Measurements from ENCODE around the gene KCNMA1. TPM values are rescaled to one million over a fixed set of nuclear protein-coding genes. Genes with fewer than 3 reads are reported as not detected.

KCNMA1 gene
- polyA plus RNA-seq, 1 experiment = 21.4 TPM

GRCh38 chr10:77190291-77190690 is 447.3 kb downstream of the KCNMA1 start:
- TF ChIP-seq, protein P1, sequence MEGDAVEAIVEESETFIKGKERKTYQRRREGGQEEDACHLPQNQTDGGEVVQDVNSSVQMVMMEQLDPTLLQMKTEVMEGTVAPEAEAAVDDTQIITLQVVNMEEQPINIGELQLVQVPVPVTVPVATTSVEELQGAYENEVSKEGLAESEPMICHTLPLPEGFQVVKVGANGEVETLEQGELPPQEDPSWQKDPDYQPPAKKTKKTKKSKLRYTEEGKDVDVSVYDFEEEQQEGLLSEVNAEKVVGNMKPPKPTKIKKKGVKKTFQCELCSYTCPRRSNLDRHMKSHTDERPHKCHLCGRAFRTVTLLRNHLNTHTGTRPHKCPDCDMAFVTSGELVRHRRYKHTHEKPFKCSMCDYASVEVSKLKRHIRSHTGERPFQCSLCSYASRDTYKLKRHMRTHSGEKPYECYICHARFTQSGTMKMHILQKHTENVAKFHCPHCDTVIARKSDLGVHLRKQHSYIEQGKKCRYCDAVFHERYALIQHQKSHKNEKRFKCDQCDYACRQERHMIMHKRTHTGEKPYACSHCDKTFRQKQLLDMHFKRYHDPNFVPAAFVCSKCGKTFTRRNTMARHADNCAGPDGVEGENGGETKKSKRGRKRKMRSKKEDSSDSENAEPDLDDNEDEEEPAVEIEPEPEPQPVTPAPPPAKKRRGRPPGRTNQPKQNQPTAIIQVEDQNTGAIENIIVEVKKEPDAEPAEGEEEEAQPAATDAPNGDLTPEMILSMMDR (IDR thresholded peaks at IDR 0.05; ENCODE audit: insufficient read depth, low read depth, low read length) = no peak
- H3K36me3 ChIP-seq (ENCODE audit: control insufficient read depth, insufficient read depth, low read length) = no peaks in the 10 kb centered on the region
- H3K27me3 ChIP-seq (ENCODE audit: control insufficient read depth, insufficient read depth, low read length) = no peaks in the 10 kb centered on the region
- CTCF ChIA-PET = interaction anchor here (0.9 kb wide), 1 partner anchor 16 kb away, joined by 3 read pairs; no protein-coding TSS in a partner anchor
- no peak overlapping the region for H3K4me3 ChIP-seq (ENCODE audit: low read depth, low read length)
- DNase-seq (ENCODE audit: low read depth) = no peak
- POLR2A ChIA-PET = no interaction called here

- CTCF ChIA-PET = interaction anchor here (0.9 to 1.4 kb wide), 2 partner anchors 16 to 62 kb away, joined by 3 to 4 read pairs; no protein-coding TSS in a partner anchor
Measured at GRCh38 chr10:77189520-77189919, 448.1 kb downstream of the KCNMA1 start.

GRCh38 chr10:77189075-77189474 is 448.5 kb downstream of the KCNMA1 start:
- CTCF ChIA-PET = interaction anchor here (0.9 to 1.4 kb wide), 2 partner anchors 15 to 62 kb away, joined by 3 to 4 read pairs; no protein-coding TSS in a partner anchor
- Histone ChIP-seq H3K36me3 (ENCODE audit: control insufficient read depth, insufficient read depth, low read length) (no peaks in the 10 kb centered on the region), H3K27me3 (ENCODE audit: control insufficient read depth, insufficient read depth, low read length) (no peaks in the 10 kb centered on the region), H3K4me3 (ENCODE audit: low read depth, low read length) (no peak overlapping the region)
- POLR2A ChIA-PET = no interaction called here
- TF ChIP-seq, protein P1 (IDR thresholded peaks at IDR 0.05; ENCODE audit: insufficient read depth, low read depth, low read length) = no peak
- no peak for DNase-seq (ENCODE audit: low read depth)

More at GRCh38 chr10:77189520-77189919, 448.1 kb downstream of the KCNMA1 start:
- TF ChIP-seq, protein P1 (IDR thresholded peaks at IDR 0.05; ENCODE audit: insufficient read depth, low read depth, low read length) = no peak
- no peak for DNase-seq (ENCODE audit: low read depth)
- Histone ChIP-seq H3K27me3 (ENCODE audit: control insufficient read depth, insufficient read depth, low read length) (no peaks in the 10 kb centered on the region), H3K4me3 (ENCODE audit: low read depth, low read length) (no peak overlapping the region), H3K36me3 (ENCODE audit: control insufficient read depth, insufficient read depth, low read length) (no peaks in the 10 kb centered on the region)
- POLR2A ChIA-PET = no interaction called here

- CTCF ChIA-PET = interaction anchor here (0.9 to 1.4 kb wide), 2 partner anchors 15 to 63 kb away, joined by 3 to 4 read pairs; no protein-coding TSS in a partner anchor
- POLR2A ChIA-PET = no interaction called here
- DNase-seq (ENCODE audit: low read depth) = no peak
Measured at GRCh38 chr10:77188521-77188920, 449.1 kb downstream of the KCNMA1 start.

GRCh38 chr10:77188000-77188395 is 449.6 kb downstream of the KCNMA1 start:
- Histone ChIP-seq H3K4me3 (ENCODE audit: low read depth, low read length) (no peak overlapping the region), H3K36me3 (ENCODE audit: control insufficient read depth, insufficient read depth, low read length) (no peaks in the 10 kb centered on the region), H3K27me3 (ENCODE audit: control insufficient read depth, insufficient read depth, low read length) (no peaks in the 10 kb centered on the region)
- POLR2A ChIA-PET = no interaction called here
- DNase-seq (ENCODE audit: low read depth) = no peak
- TF ChIP-seq, protein P1 (IDR thresholded peaks at IDR 0.05; ENCODE audit: insufficient read depth, low read depth, low read length) = no peak
- CTCF ChIA-PET = interaction anchor here (2.5 kb wide), 1 partner anchor 13 kb away, joined by 10 read pairs; no protein-coding TSS in a partner anchor

More at GRCh38 chr10:77188521-77188920, 449.1 kb downstream of the KCNMA1 start:
- no peaks in the 10 kb centered on the region for H3K36me3 ChIP-seq (ENCODE audit: control insufficient read depth, insufficient read depth, low read length)
- H3K4me3 ChIP-seq (ENCODE audit: low read depth, low read length) = no peak overlapping the region
- H3K27me3 ChIP-seq (ENCODE audit: control insufficient read depth, insufficient read depth, low read length) = no peaks in the 10 kb centered on the region
- TF ChIP-seq, protein P1 (IDR thresholded peaks at IDR 0.05; ENCODE audit: insufficient read depth, low read depth, low read length) = no peak
